Stimulated activated CD4-positive, alpha-beta T cell treated with anti-CD3 and anti-CD28 coated beads, TNF-alpha, amount 100 ng/mL, for 1 hour (primary cell): ENCODE results near the gene CMIP.

Experiments used
- DNase-seq, 3 donors: peaks; one replicate each; pipeline ENCODE4 v3.0.0-alpha.2; 2020; ENCODE audit warnings: low read depth in 3 of 3, low spot score in 1 of 3

The CMIP gene

DNA sequence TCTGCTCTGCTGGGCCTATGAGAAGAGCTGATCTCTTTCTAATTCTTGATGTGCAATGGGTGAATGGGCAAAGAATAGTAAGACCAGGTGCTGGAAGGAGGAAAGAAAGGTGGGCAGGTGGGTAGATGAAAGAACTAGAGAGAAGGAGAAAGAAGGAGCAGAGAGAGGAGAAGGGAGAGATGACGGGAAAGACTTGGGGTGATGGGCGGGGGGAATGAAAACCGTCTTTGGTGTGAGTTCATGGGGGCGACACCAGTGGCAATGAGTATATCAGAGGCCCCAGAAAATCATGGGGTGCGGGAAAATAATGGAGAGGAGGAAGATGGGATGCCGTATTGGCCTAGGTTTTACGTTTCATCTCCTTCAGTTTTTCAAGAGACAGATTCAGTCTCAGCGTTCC, 205.7 kb downstream of the CMIP start:
- DNase-seq: no peak

DNA sequence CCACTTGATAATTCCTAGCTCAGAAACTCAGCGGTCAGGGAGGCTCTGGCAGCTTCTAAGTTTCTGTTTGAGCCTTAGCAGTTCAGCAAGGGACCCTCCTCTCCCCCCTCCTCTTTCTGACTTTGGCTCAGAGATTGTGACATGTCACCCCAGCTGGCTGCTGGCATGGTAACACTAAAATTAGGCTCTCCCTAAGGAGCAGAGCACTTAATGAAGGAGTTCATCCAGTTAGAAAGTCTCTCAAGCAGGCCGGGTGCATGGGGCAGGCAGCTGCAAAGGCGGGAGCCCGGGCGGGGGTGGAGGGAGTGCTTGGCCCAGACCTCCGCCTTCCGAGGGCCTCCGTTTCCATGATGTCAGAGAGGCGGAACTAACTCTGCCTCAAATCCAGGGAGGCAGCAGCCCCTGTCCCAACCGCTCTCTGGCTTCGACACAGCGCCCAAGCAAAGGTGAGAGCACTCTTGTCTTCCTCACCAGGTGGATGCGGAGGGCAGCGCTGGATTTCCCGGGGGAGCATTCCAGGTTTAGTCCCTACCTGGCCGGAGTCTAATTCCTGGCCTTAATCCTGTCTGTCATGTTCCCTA, 206.5 kb downstream of the CMIP start:
- no peak for DNase-seq

DNA sequence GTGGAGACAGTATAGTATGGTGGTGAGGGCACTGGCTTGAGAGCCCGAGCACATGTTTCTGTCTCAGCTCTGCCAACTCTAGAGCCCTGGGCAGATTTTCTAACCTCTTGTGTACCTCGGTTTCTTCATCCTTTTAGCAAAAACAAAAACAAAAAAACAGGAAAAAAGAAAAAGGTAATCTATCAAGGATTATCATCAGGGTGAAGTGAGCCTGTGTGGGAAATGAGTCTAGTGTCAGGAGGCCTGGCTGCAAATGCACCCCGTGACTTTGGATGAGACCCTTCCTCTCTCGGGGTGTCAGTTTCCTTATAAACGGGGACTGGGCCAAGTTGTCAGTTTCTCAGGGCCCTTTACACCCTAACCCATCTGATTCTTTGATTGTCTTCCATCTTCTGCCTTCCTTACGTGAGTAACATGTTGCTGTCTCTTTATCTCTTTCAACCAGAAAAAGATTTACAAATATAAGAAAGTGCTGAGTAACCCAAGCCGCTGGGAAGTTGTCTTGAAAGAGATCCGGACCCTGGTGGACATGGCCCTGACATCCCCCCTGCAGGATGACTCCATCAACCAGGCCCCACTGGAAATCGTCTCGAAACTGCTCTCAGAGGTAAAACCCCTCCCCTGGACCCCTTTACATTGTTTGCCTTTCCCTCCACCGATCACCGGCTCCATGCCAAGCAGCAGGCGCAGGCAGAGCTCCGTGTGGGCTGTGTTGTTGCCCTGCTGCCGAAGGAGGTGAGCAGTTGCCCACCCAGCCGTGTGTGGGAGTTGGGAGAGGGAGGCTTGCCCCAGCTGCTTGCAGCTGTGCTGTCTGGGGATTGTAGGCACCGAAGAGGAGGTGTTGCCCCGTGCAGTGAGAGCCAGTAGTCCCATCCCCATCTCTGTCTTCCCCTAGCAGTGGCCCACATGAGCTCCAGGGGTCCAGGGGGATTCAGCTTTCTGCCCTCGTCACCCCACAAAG, 207.4 kb downstream of the CMIP start:
- no peak for DNase-seq

DNA sequence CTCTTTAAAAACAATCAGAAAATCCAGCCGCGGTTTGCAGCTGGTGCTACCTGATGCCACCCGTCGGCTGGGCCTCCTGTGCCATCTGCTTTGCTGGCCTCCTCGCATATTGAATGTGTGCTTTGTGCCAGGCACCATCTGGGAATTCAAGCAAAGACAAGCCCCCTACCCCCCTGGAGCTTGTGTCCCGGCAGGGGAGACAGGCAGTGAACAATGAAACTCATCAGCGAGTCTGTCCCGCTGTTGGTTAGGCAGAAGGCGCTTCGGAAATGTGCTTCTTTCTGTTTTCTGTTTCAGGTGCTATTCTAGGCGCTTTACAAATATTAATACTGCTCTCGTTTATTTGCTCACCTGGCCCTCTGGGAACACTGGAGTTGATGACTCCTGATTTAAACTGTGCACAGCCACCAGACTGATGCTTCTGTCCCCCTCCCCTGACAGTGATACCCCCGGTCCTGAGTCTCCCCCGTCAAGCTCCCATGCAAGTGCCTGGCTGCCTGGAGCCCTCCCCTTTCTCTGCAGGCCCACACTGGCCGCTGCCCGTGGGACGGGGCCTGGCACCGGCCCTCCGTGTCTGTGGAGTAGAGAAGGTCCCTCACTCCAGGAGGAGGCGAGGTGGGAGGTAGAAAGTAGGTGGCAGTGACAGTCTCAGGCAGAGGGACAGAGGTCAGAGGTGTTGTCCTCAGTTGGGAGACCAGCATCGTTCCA, 208.3 kb downstream of the CMIP start:
- DNase-seq: no peak

DNA sequence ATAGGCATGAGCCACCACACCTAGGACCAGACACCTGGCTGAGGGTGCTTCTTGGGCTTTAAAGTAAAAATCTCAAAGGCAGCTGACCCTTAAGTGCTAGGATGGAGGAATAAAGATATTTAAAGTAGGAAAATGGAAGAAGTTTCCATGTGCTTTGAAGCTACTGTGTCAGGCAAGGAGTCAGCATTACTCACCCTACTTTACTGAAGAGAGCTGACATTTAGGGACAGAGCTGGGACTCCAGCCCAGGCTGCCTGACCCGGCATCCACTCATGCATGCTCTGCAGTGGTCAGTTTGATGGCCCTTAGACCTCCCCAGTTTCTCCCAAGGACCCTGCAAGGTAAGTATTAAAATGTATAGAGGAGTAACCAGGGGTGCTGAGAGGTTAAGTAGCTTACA, 209.7 kb downstream of the CMIP start:
- DNase-seq: no peak

DNA sequence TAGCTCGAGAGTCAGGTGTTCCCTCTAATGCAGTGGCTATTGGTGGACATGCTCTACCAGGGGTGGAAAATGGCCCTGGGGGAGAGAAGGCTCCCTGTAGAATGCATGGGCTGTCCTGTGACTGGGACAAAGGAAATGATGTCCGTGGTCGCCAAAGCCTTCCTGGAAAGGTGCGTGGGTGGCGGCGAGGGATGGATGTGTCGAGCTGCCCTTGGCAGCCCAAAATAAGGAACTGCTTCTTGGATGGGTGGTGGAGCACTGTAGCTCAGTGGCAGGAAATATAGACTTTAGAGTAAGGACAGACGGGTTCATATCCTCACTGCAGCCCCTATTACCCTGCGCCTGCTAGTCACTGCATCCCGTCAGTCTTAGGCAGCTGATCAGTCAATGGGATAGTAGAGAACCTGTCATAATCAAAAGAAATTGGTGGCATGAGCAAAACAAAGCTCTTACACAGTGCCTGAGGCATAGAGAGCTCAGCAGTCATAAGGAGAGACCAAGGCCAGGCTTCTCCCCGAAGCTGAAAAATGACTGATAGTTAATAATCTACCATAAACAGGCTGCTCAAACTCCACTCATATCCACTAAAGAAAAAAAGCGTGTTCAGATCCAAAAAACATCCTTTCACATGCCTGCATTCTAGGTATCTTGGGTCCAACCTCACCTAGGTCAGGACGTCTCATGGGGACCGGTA, 211.0 kb downstream of the CMIP start:
- no peak for DNase-seq

DNA sequence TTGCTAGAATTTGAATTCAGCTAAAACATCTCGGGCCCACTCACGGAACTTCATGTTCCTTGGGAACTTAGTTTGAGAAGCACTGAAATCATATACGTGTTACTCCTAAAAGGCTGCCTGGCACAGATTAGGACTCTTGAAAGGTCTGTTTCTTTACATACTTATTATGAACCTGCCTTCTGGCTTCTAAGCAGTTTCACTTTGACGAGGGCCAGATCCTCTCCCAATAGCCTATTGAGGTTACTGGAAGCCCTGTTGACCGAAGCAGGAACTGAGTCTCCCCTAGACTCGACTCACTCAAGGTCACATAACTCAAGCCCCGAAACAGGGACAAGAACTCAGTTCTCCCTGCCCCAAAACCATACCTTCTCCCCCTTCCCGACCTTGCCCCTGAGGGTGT, 212.6 kb downstream of the CMIP start:
- no peak for DNase-seq

DNA sequence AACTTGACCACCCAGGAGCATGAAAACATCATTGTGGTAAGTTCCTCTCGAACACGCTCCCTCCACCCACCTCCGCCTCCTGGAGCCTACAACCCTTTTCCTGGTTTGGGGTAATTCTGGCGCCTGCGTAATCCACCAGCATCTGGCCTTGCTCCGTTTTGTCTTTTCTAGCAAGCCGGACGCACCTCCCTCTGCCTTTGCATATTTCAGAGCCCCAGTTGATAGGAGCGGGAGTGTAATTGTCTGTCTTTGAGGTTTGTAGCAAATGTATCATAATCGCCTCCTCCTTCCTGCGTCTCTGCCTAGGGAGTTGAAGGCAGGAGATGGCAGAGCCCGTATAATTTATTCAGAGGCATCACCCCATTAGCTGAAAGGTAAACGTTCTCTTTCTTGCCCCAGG, 213.2 kb downstream of the CMIP start:
- DNase-seq: no peak

DNA sequence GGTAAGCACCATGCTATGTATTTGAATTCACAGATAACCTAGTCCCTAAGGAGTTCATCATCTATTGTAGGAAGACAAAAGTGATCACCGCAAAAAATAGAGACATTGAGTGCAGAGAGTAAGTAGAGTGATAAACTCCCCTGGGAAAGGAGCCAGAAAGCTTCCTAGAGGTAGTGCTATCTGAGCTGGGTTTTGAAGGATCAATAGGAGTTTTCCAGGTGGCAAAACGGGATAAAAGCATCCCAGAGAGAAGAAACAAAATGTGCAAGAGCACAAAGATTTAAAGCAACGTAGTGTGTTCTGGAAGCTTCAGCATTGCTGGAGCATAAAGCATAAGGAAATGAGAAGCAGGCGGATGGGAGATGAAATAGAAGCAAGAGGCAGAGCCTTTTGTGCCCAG, 213.8 kb downstream of the CMIP start:
- no peak for DNase-seq

DNA sequence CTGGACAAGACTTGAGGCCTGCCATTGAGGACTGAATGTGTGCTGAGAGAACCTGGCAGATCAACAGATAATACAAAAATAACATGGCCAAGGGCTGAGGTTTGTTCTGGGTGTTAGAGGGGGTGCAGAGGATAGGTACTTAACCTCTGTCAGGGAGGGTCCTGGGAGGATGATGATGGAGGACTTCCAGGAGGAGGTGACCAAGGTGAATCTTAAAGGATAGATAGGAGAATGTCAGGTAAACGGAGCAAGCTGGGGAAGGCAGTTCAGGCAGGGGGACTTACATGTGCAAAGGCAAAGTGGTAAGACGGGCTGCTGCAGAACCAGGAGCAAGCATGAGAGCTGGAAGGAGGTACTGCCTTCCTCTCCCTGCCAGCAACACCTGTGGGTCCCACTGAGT, 214.6 kb downstream of the CMIP start:
- no peak for DNase-seq

DNA sequence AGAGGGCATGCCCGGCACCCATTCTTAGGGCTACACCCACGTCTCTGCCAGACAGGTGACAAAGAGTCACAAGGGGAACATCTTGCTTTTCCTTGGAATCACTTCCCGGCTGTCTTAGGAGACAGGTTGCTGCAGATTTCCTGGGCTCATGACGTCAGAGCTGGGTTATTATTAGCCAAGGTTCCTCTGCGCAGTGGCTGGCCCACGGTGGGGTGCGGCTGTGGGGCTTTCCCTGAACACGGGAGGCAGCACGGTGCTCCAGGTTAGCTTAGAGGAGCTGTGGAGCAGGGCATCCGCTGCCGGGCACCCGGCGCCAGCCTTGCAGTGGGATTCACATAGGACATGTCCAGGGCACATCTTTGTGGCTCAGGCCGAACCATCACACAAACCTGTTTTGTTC, 216.5 kb downstream of the CMIP start:
- no peak for DNase-seq

DNA sequence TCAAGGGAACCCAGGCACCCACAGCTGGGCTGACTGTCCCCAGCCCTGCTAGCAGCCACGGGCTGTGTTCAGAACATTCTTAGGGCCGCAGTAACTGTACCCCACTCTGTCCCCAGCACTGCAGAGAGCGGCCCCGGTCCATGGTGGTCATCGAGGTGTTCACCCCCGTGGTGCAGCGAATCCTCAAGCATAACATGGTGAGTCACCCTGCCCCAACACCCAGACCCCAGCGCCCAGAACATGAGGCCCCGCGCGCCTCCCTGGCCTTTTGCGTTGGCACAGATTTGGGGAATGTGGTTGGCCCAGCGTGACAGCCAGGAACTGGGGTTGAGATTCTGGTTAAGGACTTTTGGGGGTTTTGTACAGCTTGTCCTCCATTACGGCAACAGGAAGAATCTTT, 219.5 kb downstream of the CMIP start:
- DNase-seq: no peak

DNA sequence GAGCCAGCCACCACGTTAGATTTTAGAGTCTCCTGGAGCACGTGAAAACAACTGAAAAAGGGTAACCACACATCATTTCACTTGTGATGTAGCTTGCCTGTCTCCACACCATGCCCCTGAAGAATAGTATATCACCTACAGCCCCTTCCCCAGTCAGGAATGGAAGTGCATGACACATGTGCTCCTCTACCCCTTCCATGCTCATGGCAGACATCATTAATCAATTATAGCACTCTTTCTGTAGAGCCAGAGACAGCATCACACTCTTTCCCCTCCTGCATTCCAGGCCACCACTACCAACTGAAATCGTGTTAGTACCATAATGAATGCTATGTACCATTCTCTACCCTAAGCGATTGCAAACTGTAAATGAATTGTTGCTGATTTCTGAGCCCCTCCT, 221.0 kb downstream of the CMIP start:
- DNase-seq: no peak

DNA sequence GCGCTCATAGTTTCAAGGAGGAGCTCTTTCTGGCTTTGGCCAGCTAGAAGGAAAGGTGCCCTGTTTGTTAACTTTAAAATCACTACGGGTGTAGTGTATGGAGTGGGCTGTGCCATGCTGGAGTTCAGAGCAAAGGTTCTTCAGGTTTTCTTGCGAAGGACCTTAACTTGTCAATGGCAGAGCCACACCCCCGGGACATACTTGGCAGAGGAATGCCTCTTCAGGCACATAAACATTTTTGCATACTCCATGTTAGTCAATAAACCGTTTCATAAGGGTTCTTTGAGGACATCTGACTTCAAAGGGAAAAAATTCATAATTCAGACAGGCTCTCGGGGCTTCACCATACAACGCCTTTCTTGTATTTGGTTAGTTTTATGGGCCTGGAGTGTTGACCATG, 221.5 kb downstream of the CMIP start:
- DNase-seq: no peak

DNA sequence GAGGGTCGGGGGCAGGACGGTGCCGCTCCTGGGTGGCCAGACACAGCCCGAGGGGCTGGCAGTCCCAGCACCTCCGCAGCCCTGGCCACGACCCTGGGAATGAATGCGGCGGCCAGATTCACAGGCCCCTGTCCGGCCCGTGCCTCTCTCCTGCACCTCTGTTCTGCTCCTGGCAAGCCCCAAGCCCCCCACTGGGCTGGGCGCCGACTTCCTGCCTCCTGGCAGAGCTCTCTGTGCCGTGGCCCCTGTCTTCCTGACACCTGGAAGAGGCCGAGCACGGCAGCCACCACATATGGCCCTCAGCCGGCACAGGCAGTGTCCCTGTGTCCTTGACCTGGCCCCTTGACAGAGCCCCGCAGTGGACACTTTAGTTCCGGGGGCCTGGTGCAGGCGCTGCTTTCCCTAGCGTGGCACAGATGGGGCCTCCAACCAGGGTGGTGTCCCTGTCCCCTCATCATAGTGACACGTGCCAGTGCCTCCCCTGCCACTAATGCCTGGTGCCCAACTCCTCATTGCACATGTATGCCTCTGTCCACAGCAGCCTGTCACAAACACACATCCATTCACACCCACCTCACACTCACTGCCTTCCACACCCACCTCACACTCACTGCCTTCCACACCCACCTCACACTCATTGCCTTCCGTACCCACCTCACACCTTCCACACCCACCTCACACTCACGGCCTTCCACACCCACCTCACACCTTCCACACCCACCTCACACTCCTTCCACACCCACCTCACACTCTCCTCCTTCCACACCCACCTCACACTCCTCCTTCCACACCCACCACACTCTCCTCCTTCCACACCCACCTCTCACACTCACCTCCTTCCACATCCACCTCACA, 223.9 kb downstream of the CMIP start:
- no peak for DNase-seq

DNA sequence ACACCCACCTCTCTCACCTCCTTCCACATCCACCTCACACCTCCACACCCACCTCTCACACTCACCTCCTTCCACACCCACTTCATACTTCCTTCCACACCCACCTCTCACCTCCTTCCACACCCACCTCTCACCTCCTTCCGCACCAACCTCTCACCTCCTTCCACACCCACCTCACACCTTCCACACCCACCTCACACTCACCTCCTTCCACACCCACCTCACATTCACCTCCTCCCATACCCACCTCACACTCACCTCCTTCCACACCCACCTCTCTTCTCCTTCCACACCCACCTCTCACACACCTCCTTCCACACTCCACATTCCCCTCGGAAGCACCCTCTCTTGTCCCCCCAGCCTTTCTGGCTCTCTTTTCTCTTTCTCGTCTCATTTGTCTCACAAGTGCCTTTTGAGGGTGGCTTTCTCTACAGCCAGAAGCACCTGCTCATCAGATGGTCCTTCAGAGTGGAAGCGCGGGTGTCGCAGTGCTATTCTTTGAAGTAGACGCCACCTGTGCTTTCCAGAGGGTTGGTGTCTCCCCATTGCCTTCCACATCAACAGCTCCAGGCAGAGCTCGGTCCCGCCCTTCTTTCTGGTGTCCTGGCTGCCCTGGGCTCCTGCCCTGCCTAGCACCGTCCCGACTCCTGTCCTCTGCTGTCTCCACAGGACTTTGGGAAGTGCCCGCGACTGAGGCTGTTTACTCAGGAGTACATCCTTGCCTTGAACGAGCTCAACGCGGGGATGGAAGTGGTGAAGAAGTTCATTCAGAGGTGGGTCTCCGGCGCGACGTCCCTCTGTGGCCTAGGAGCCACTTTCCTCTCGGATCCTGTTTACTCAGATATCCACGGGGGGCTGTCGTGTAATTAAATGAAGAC, 225.1 kb downstream of the CMIP start:
- no peak for DNase-seq

DNA sequence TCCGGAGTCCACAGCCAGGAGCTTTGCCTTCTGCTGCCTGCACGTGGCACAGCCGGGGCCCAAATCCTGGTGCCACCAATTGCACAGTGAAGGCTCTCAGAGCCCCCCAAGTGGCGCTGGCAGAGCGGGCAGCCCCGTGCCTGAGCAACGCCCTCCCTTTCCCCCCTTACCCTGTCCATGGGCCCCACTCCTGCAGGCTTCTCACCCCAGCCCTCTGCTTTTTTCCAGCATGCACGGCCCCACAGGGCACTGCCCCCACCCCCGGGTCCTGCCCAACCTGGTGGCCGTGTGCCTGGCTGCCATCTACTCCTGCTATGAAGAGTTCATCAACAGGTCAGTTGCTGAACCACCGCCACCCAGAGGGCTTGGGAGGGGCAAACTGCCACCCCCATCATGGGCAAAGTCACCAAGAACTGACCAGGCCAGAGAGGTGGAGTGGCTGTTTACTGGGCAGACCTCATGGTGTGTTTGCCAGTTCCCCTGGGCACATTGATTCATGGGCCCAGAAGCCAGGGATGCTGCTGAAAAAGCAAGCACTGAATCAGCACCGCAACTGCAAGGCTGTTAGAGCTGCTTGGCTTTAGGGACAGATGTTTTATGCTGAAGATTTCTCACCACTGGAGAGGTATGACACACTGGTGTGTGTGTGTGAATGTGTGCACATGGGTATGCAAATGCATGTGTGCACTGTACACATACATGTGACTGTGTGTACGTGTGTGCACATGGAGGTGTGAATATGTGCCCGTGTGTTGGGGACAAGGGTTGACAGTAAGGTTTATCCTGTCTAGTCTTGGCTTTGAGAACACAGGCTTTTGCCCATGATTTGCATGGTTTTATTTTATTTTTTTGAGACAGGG, 227.4 kb downstream of the CMIP start:
- no peak for DNase-seq

DNA sequence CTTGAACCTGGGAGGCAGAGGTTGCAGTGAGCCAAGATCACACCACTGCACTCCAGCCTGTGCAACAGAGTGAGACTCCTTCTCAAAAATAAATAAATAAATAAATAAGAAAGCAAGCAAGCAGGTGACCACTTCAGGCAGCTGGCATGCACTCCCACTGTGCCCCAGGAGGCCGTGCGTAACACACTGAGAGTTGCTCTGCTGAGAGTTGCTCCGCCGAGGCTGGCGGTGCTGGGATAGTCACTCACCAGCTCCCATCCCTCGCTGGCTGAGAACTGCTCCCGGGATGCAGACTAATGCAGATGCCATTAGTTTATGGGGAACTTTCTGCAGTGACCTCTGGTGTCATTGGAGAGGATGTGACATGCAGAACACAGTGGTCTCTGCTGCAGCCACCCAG, 228.8 kb downstream of the CMIP start:
- DNase-seq: no peak

DNA sequence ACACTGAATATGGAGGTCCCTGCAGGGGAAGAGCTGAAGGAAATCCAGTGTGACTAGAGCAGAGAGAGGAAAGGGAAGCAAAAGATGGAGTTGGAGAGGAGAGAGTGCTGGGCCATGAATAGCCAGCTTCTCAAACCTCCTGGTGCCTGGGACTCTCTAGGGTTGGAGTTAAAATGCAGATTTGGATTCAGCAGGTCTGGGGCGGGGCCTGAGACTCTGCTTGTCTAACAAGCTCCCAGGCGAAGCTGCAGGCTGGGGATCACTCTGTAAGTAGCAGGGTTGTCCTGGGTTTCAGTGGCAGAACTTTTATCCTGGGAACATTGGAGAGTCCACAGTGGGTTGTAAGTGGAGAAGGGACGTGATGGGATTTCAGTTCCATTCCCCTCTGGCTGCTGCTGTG, 231.1 kb downstream of the CMIP start:
- no peak for DNase-seq
